Measurements from ENCODE around the gene PABPC4L.
"Not testable (repeated sequence)": the region's sequence is repeated elsewhere in the genome, so short reads cannot be mapped to it uniquely, and the experiment has no call there.

Gene PABPC4L

GRCh38 chr4:134201216-134202161 lies at the start of gene PABPC4L:
TSS of gene PABPC4L (minus strand) at chr4:134201789. CDS start at chr4:134201019, 770 bp downstream.
- DNase-seq (ENCODE audit: low read depth in 3 of 3): no peak

GRCh38 chr4:134251322-134251721 lies 49.7 kb upstream of the PABPC4L start:
- no peak for DNase-seq (ENCODE audit: low read depth in 3 of 3)

- no peak for DNase-seq (ENCODE audit: low read depth in 3 of 3)
Measured at GRCh38 chr4:134243742-134244713, 42.4 kb upstream of the PABPC4L start.

- no peak for DNase-seq (ENCODE audit: low read depth in 3 of 3)
Measured at GRCh38 chr4:134219043-134219442, 17.5 kb upstream of the PABPC4L start.

- no peak for DNase-seq (ENCODE audit: low read depth in 3 of 3)
Measured at GRCh38 chr4:134216411-134216810, 14.8 kb upstream of the PABPC4L start.

- no peak for DNase-seq (ENCODE audit: low read depth in 3 of 3)
Measured at GRCh38 chr4:134215620-134216344, 14.2 kb upstream of the PABPC4L start.

- DNase-seq (ENCODE audit: low read depth in 3 of 3): not testable (repeated sequence)
Measured at GRCh38 chr4:134207955-134208354, 6.4 kb upstream of the PABPC4L start.

- no peak for DNase-seq (ENCODE audit: low read depth in 3 of 3)
Measured at GRCh38 chr4:134202166-134202956, 772 bp upstream of the PABPC4L start.

GRCh38 chr4:134200811-134201215 lies 776 bp downstream of the PABPC4L start:
- no peak for DNase-seq (ENCODE audit: low read depth in 3 of 3)

- DNase-seq (ENCODE audit: low read depth in 3 of 3): no peak
Measured at GRCh38 chr4:134189949-134190348, 11.6 kb downstream of the PABPC4L start.

GRCh38 chr4:134189480-134189879 lies 12.1 kb downstream of the PABPC4L start:
- no peak for DNase-seq (ENCODE audit: low read depth in 3 of 3)

GRCh38 chr4:134178706-134179105 lies 22.9 kb downstream of the PABPC4L start:
- no peak for DNase-seq (ENCODE audit: low read depth in 3 of 3)

GRCh38 chr4:134174271-134174670 lies 27.3 kb downstream of the PABPC4L start:
- DNase-seq (ENCODE audit: low read depth in 3 of 3): no peak

GRCh38 chr4:134160211-134160610 lies 41.4 kb downstream of the PABPC4L start:
- no peak for DNase-seq (ENCODE audit: low read depth in 3 of 3)

GRCh38 chr4:134154097-134154496 lies 47.5 kb downstream of the PABPC4L start:
- DNase-seq (ENCODE audit: low read depth in 3 of 3): no peak

- no peak for DNase-seq (ENCODE audit: low read depth in 3 of 3)
Measured at GRCh38 chr4:134147941-134148340, 53.6 kb downstream of the PABPC4L start.

Measured in stimulated activated CD4-positive, alpha-beta T cell treated with anti-CD3 and anti-CD28 coated beads, TNF-alpha, amount 100 ng/mL, for 24 hours (primary cell).